BE2C (cell line): ENCODE data around the gene SZT2.
A peak's percentile ranks its signal among the peaks of the same experiment; 100 is the strongest.

Experiments used
- DNase-seq: peaks from one replicate; pipeline ENCODE4 v3.0.0-alpha.2; 2020
- H3K27me3 ChIP-seq: fragments of 250-450 bp; sonication (Bioruptor Pico); 2 replicates; pipeline ENCODE4 v1.5.1; 2020; ENCODE audit warnings: mild to moderate bottlenecking
- H3K36me3 ChIP-seq: fragments of 250-450 bp; sonication (Bioruptor Pico); 2 replicates; pipeline ENCODE4 v1.5.1; 2020; ENCODE audit warnings: mild to moderate bottlenecking
- H3K4me1 ChIP-seq: fragments of 250-450 bp; sonication (Bioruptor Pico); 2 replicates; pipeline ENCODE4 v1.5.1; 2020
- H3K4me3 ChIP-seq: 2 replicates; pipeline ENCODE4 v1.5.1; 2011; ENCODE audit warnings: low read depth, low read length
- H3K9me3 ChIP-seq: fragments of 250-450 bp; sonication (Bioruptor Pico); 2 replicates; pipeline ENCODE4 v1.5.1; 2020
- CTCF ChIP-seq: IDR thresholded peaks from 2 replicates; pipeline ENCODE4 v1.5.1; 2012; ENCODE audit warnings: mild to moderate bottlenecking, low read depth, low read length

The SZT2 gene

GRCh38 chr1:43348343-43348808, 41.3 kb upstream of the SZT2 start:
- H3K36me3 ChIP-seq: no peaks in the 10 kb centered on the region
- peak overlapping the region; percentile 60 for H3K4me3 ChIP-seq
- no peaks in the 10 kb centered on the region for H3K27me3 ChIP-seq
- no peak for TF ChIP-seq CTCF
- no peak for DNase-seq
- no peaks in the 10 kb centered on the region for H3K4me1 ChIP-seq
- no peaks in the 10 kb centered on the region for H3K9me3 ChIP-seq

GRCh38 chr1:43348809-43349593, 40.7 kb upstream of the SZT2 start:
- H3K4me1 ChIP-seq: no peaks in the 10 kb centered on the region
- no peak for TF ChIP-seq CTCF
- peak overlapping the region; percentile 60 for H3K4me3 ChIP-seq

GRCh38 chr1:43349594-43350306, 39.9 kb upstream of the SZT2 start:
- H3K9me3 ChIP-seq: no peaks in the 10 kb centered on the region
- no peaks in the 10 kb centered on the region for H3K4me1 ChIP-seq
- DNase-seq: no peak
- H3K36me3 ChIP-seq: no peaks in the 10 kb centered on the region
- H3K27me3 ChIP-seq: no peaks in the 10 kb centered on the region
- peak overlapping the region; percentile 52 for H3K4me3 ChIP-seq
- no peak for TF ChIP-seq CTCF

More at GRCh38 chr1:43348809-43349593, 40.7 kb upstream of the SZT2 start:
- Histone ChIP-seq H3K27me3 (no peaks in the 10 kb centered on the region), H3K9me3 (no peaks in the 10 kb centered on the region), H3K36me3 (no peaks in the 10 kb centered on the region)
- DNase-seq: peak; percentile 84

GRCh38 chr1:43350976-43351375, 38.7 kb upstream of the SZT2 start:
- H3K4me1 ChIP-seq: no peaks in the 10 kb centered on the region
- DNase-seq: no peak
- H3K9me3 ChIP-seq: no peaks in the 10 kb centered on the region
- no peaks in the 10 kb centered on the region for H3K27me3 ChIP-seq
- TF ChIP-seq CTCF: no peak
- H3K4me3 ChIP-seq: no peak overlapping the region
- H3K36me3 ChIP-seq: no peaks in the 10 kb centered on the region

GRCh38 chr1:43351421-43352350, 38.0 kb upstream of the SZT2 start:
- no peaks in the 10 kb centered on the region for H3K4me1 ChIP-seq
- H3K27me3 ChIP-seq: no peaks in the 10 kb centered on the region
- no peaks in the 10 kb centered on the region for H3K9me3 ChIP-seq
- DNase-seq: no peak
- no peak overlapping the region for H3K4me3 ChIP-seq
- TF ChIP-seq CTCF: no peak
- H3K36me3 ChIP-seq: no peaks in the 10 kb centered on the region
